K562 (cell line): ENCODE results near the gene SLC5A6. TPM values are rescaled to one million over a fixed set of nuclear protein-coding genes. Genes with fewer than 3 reads are reported as not detected.

Source experiments
- CCNT2 ChIP-seq: IDR thresholded peaks from 2 replicates; pipeline ENCODE4 v1.6.1; 2011; ENCODE audit warnings: borderline replicate concordance, low read depth, mild to moderate bottlenecking, moderate library complexity, mixed read lengths, low read length; ENCODE audit not compliant: insufficient read length; ENCODE audit errors: extremely low read depth
- CREB1 ChIP-seq, 2 experiments: sonication (generic) in 1 of 2; formaldehyde crosslinking in 1 of 2; IDR thresholded peaks; 2 replicates each; pipeline versions ENCODE4 v1.6.1 to v1.8.0; 2012 to 2022; ENCODE audit warnings: inconsistent platforms in 1 of 2, mild to moderate bottlenecking in 1 of 2, missing genetic modification reagents in 1 of 2, moderate library complexity in 1 of 2
- CTBP1 ChIP-seq: fragments of 450-650 bp; IDR thresholded peaks from 2 replicates; pipeline ENCODE4 v1.6.1; 2016; ENCODE audit warnings: borderline replicate concordance
- ILF3 ChIP-seq: fragments of 450-650 bp; IDR thresholded peaks from 2 replicates; pipeline ENCODE4 v1.6.1; 2018; ENCODE audit warnings: antibody characterized with exemption, mild to moderate bottlenecking, moderate library complexity, borderline replicate concordance
- NCOA6 ChIP-seq: fragments of 450-650 bp; IDR thresholded peaks from 2 replicates; pipeline ENCODE4 v1.6.1; 2017; ENCODE audit warnings: mild to moderate bottlenecking
- POLR2H ChIP-seq: IDR thresholded peaks from 2 replicates; pipeline ENCODE4 v1.6.1; 2016; ENCODE audit warnings: missing genetic modification characterization, low read depth, mild to moderate bottlenecking, control low read depth, missing compliant biosample characterization, moderate library complexity
- SAFB ChIP-seq: fragments of 200-400 bp; formaldehyde crosslinking; IDR thresholded peaks from 2 replicates; pipeline ENCODE4 v1.6.1; 2017; ENCODE audit warnings: low read depth, low read length, borderline replicate concordance
- SNIP1 ChIP-seq: fragments of 450-650 bp; IDR thresholded peaks from 2 replicates; pipeline ENCODE4 v1.7.1; 2017; ENCODE audit warnings: low read depth, mild to moderate bottlenecking
- SP2 ChIP-seq: IDR thresholded peaks from 2 replicates; pipeline ENCODE4 v1.6.1; 2011; ENCODE audit warnings: mild to moderate bottlenecking, low read depth, low read length, moderate library complexity; ENCODE audit not compliant: poor library complexity, severe bottlenecking; ENCODE audit errors: extremely low read depth
- TAF15 ChIP-seq: fragments of 200-400 bp; formaldehyde crosslinking; IDR thresholded peaks from 2 replicates; pipeline ENCODE4 v1.6.1; 2017; ENCODE audit warnings: mild to moderate bottlenecking, low read depth, low read length, moderate library complexity
- TOE1 ChIP-seq, 2 experiments: fragments of 450-650 bp in 1 of 2; sonication (generic) in 1 of 2; formaldehyde crosslinking in 1 of 2; IDR thresholded peaks; 2 replicates each; pipeline versions ENCODE4 v1.7.1 to v1.8.0; 2016 to 2022; ENCODE audit warnings: borderline replicate concordance in 2 of 2, mild to moderate bottlenecking in 2 of 2, antibody characterized with exemption in 1 of 2, inconsistent platforms in 1 of 2, low read depth in 1 of 2, missing genetic modification reagents in 1 of 2, moderate library complexity in 1 of 2
- ZNF146 ChIP-seq: IDR thresholded peaks from one replicate; pipeline ENCODE4 v1.6.1; 2018; ENCODE audit warnings: missing compliant biosample characterization; ENCODE audit not compliant: unreplicated experiment
- ZNF174 ChIP-seq: fragments of 250-450 bp; sonication (Bioruptor Pico); IDR thresholded peaks from 2 replicates; pipeline ENCODE4 v1.4.0; 2020; ENCODE audit warnings: mild to moderate bottlenecking
- ZNF41 ChIP-seq: fragments of 250-450 bp; sonication (Bioruptor Pico); conservative IDR thresholded peaks from 2 replicates; pipeline ENCODE4 v1.4.0; 2020; ENCODE audit warnings: mild to moderate bottlenecking
- polyA plus RNA-seq, 8 experiments: library from polyadenylated mRNA; depleted of rRNA in 4 of 8; stranded (reverse) in 5 of 8; unstranded in 3 of 8; fragments of >200 nt; fragmentation: Nextera tagmentation in 2 of 8; fragmentation: Illumina TruSeq in 1 of 8; extraction: Ambion mirVana in 2 of 8; extraction: Trizol in 1 of 8; gene quantifications; 2 replicates each; pipeline versions ENCODE4 v1.2.1 to v1.2.3, GENCODE V29; 2011 to 2014; ENCODE audit warnings: inconsistent platforms in 1 of 8, missing spikeins in 1 of 8
- total RNA-seq, 7 experiments: library from RNA; depleted of rRNA in 6 of 7; stranded (reverse); fragments of >200 nt in 6 of 7; fragmentation: Illumina TruSeq in 2 of 7; extraction: Trizol in 2 of 7; gene quantifications; 2 replicates each; pipeline versions ENCODE4 v1.2.1 to v1.2.3, GENCODE V29; 2011 to 2021; ENCODE audit warnings: low replicate concordance in 1 of 7
- TF ChIP-seq, protein P1 (sequence below): IDR thresholded peaks from 2 replicates; pipeline ENCODE4 v1.6.1; 2011; ENCODE audit not compliant: insufficient read length; ENCODE audit errors: extremely low read depth
- TF ChIP-seq, protein P2 (sequence below): fragments of 450-650 bp; IDR thresholded peaks from 2 replicates; pipeline ENCODE4 v1.7.0; 2016; ENCODE audit warnings: borderline replicate concordance
- TF ChIP-seq, protein P3 (sequence below): IDR thresholded peaks from 3 replicates; pipeline ENCODE4 v1.6.1; 2011; ENCODE audit warnings: borderline replicate concordance, mild to moderate bottlenecking, moderate library complexity; ENCODE audit not compliant: insufficient read length; ENCODE audit errors: extremely low read depth

The SLC5A6 gene
- total and polyA plus RNA-seq, 9 of the 15 experiments (the other 6 are each of a cell fraction or from before 2014, with no cell fraction given), result 32.6 to 137 (median 107) TPM

DNA sequence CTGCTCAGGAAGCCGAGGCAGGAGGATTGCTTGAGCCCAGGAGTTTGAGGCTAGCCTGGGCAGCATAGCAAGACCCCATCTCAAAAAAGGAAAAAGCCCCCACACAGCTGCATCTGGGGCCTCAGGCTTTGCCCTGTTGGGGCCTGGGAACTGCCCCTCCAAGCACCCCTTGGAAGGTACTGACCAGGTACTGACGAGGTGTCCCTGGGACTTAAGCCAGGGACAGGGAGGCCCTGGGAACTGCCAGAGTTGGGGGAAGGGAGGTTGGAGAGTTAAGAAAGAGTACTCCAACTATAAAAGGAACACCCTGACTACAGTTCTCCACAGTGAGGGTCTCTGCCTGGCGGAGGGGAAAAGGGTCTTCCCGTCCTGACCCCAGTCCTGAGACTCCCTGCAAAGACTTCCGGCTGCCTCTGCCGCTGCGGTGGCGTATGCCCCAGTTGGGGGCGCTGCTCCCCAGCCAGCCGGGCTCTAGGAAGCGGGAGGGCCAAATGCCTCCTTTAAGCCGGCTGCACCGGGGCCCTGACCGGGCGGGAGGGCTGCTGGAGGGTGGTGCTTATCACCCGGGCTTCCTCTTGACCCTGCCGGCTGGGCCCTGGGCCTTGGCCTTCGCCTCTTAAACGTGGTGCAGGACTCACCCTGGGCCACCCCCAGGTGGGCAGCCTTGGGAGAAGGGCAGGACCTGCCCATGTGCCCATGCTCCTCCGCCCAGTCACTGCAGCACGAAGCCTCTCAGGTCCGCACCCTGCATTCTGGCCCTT lies 38.0 kb upstream of the SLC5A6 start (continued):
- peak; percentile 49; the same call in 1 of the 2 replicates for TF ChIP-seq CTBP1
- no peak for TF ChIP-seq TOE1 (IDR thresholded peaks at IDR 0.05; ENCODE audit: borderline replicate concordance)
- no peak for TF ChIP-seq TOE1 (CRISPR knock-in tag; IDR thresholded peaks at IDR 0.05; ENCODE audit: borderline replicate concordance, low read depth)
- TF ChIP-seq SP2, result no peak
- no peak for TF ChIP-seq ZNF174
- TF ChIP-seq, protein P1, sequence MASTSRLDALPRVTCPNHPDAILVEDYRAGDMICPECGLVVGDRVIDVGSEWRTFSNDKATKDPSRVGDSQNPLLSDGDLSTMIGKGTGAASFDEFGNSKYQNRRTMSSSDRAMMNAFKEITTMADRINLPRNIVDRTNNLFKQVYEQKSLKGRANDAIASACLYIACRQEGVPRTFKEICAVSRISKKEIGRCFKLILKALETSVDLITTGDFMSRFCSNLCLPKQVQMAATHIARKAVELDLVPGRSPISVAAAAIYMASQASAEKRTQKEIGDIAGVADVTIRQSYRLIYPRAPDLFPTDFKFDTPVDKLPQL, result no peak
- TF ChIP-seq SAFB, result no peak
- TF ChIP-seq, protein P2, sequence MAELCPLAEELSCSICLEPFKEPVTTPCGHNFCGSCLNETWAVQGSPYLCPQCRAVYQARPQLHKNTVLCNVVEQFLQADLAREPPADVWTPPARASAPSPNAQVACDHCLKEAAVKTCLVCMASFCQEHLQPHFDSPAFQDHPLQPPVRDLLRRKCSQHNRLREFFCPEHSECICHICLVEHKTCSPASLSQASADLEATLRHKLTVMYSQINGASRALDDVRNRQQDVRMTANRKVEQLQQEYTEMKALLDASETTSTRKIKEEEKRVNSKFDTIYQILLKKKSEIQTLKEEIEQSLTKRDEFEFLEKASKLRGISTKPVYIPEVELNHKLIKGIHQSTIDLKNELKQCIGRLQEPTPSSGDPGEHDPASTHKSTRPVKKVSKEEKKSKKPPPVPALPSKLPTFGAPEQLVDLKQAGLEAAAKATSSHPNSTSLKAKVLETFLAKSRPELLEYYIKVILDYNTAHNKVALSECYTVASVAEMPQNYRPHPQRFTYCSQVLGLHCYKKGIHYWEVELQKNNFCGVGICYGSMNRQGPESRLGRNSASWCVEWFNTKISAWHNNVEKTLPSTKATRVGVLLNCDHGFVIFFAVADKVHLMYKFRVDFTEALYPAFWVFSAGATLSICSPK, result no peak
- TF ChIP-seq, protein P3, sequence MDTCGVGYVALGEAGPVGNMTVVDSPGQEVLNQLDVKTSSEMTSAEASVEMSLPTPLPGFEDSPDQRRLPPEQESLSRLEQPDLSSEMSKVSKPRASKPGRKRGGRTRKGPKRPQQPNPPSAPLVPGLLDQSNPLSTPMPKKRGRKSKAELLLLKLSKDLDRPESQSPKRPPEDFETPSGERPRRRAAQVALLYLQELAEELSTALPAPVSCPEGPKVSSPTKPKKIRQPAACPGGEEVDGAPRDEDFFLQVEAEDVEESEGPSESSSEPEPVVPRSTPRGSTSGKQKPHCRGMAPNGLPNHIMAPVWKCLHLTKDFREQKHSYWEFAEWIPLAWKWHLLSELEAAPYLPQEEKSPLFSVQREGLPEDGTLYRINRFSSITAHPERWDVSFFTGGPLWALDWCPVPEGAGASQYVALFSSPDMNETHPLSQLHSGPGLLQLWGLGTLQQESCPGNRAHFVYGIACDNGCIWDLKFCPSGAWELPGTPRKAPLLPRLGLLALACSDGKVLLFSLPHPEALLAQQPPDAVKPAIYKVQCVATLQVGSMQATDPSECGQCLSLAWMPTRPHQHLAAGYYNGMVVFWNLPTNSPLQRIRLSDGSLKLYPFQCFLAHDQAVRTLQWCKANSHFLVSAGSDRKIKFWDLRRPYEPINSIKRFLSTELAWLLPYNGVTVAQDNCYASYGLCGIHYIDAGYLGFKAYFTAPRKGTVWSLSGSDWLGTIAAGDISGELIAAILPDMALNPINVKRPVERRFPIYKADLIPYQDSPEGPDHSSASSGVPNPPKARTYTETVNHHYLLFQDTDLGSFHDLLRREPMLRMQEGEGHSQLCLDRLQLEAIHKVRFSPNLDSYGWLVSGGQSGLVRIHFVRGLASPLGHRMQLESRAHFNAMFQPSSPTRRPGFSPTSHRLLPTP, result no peak
- TF ChIP-seq ZNF41 (CRISPR knock-in tag), result no peak
- no peak for TF ChIP-seq NCOA6
- TF ChIP-seq CREB1 (IDR thresholded peaks at IDR 0.05), result no peak
- TF ChIP-seq CREB1 (CRISPR knock-in tag; IDR thresholded peaks at IDR 0.05), result peak; percentile 22; the same call in 1 of the 2 replicates
- no peak for TF ChIP-seq TAF15
- no peak for TF ChIP-seq CCNT2
- no peak for TF ChIP-seq SNIP1
- TF ChIP-seq POLR2H, result no peak
- TF ChIP-seq ILF3, result no peak
- no peak for TF ChIP-seq ZNF146 (CRISPR knock-in tag)
